Epithelial cell of esophagus (primary cell): ENCODE data around the gene FCRL3.

Experiments used
- DNase-seq: peaks from one replicate; pipeline ENCODE4 v3.0.0; 2010; ENCODE audit warnings: low read depth
- H3K4me3 ChIP-seq: 2 replicates; pipeline ENCODE4 v1.5.1; 2011; ENCODE audit warnings: mild to moderate bottlenecking, low read length, control low read depth
- TF ChIP-seq, protein P1 (sequence below): IDR thresholded peaks from 2 replicates; pipeline ENCODE4 v1.5.1; 2011; ENCODE audit warnings: low read depth, mild to moderate bottlenecking, low read length, control low read depth, inconsistent platforms; ENCODE audit not compliant: insufficient read depth; ENCODE audit errors: missing control alignments

Gene FCRL3

DNA sequence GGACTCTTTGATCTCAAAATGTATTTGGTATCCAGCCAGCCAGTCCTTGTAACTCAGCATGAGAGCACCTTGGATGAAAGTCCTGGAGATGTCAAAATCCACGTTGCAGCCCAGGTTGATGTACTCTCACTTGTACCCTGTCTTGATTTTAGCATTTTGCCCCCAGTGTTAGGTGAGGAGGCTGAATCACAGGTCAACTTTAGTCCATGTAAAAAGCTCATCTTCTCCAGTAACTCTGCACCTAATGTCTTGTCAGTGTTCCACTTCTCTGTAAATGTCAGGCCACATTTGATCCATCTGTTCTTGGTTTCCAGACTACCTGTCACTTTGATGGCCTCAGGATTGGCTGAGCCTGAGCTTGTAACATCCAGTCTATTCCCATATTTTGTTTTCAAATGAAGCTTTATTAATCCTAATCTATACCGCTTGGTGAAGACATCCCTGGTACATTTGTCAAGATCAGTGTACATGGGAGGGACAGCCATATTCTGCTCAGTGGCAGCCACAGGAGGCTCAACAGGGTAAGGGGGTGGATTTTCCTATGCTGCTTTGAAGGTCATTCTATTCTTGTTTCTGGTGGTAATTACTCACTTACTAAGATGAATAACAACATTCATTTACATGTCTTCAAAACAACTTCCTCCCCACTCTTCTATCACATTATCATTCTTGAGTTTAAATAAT lies 24.1 kb upstream of the FCRL3 start:
- H3K4me3 ChIP-seq: no peak overlapping the region
- TF ChIP-seq, protein P1, sequence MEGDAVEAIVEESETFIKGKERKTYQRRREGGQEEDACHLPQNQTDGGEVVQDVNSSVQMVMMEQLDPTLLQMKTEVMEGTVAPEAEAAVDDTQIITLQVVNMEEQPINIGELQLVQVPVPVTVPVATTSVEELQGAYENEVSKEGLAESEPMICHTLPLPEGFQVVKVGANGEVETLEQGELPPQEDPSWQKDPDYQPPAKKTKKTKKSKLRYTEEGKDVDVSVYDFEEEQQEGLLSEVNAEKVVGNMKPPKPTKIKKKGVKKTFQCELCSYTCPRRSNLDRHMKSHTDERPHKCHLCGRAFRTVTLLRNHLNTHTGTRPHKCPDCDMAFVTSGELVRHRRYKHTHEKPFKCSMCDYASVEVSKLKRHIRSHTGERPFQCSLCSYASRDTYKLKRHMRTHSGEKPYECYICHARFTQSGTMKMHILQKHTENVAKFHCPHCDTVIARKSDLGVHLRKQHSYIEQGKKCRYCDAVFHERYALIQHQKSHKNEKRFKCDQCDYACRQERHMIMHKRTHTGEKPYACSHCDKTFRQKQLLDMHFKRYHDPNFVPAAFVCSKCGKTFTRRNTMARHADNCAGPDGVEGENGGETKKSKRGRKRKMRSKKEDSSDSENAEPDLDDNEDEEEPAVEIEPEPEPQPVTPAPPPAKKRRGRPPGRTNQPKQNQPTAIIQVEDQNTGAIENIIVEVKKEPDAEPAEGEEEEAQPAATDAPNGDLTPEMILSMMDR: no peak
- DNase-seq: no peak

DNA sequence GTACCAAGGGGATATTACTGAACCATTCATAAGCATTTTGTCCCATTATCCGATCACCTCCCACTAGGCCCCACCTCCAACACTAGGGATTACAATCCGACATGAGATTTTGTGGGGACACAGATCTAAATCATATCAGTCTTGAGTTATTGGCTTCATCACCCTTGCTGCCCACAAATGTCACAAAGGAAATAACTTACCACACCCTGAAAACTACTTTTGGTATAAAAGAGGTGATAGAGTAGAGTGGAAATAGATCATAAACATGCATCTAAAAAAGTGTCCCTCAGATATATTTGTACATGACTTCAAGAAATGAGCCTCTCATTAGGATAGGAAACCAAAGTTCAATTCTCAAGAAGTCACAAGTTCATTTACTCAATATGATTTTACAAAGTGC lies 22.6 kb upstream of the FCRL3 start:
- TF ChIP-seq, protein P1: no peak
- no peak for DNase-seq
- H3K4me3 ChIP-seq: no peak overlapping the region

DNA sequence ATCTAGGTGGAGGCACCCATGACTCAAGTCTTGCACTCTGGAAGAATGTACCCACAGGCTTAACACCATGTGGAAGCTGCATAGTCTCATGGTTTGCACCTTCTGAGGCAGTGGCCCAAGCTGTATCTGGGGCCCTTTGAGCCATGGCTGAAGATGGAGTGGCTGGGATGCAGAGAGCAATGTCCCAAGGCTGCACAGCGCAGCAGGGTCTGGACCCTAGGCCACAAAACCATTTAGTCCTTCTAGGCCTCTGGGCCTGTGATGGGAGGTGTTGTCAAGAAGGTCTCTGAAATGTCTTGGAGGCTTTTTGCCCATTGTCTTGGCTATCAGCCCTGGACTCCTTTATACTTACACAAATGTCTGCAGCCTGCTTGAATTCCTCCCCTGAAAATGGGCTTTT lies 21.4 kb upstream of the FCRL3 start:
- no peak overlapping the region for H3K4me3 ChIP-seq
- TF ChIP-seq, protein P1: no peak
- DNase-seq: no peak

DNA sequence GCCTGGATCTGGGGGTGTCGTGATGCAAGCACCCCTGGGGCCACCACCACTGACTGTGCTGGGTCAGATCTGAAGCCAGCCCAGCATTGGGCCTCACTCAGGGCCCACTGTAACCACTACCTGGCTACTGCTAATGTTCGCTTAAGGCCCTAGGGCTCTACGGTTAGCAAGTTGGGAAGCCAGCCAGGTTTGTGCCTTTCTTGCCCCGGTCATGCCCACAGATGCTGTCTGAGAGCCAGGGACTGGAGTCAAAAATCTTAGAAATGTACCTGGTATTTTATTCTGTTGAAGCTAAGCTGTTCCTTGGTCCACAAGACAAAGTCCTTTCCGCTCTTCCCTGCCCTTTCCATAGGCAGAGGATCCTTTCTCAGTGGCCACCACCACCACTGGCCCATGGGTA lies 15.2 kb upstream of the FCRL3 start:
- no peak overlapping the region for H3K4me3 ChIP-seq
- no peak for DNase-seq
- TF ChIP-seq, protein P1: no peak

DNA sequence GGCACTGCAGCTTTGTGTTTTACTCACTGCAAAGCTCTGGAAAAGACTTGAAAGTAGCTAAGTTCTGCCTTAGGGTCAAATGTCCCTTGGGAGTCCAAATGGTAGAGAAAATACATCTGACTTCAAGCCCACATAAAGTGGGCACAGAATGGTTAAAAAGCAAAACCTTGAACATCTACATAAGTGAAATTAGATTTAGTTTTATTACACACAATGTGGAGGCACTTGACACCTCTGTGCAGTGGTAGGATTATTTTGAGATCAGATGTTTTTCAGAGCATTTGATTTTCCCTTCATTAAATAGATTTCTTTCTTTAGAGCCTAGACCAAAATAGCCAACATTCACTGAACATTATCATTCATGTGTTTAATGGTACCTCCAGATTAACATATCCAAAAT lies 11.2 kb upstream of the FCRL3 start:
- DNase-seq: no peak
- TF ChIP-seq, protein P1: no peak
- no peak overlapping the region for H3K4me3 ChIP-seq

DNA sequence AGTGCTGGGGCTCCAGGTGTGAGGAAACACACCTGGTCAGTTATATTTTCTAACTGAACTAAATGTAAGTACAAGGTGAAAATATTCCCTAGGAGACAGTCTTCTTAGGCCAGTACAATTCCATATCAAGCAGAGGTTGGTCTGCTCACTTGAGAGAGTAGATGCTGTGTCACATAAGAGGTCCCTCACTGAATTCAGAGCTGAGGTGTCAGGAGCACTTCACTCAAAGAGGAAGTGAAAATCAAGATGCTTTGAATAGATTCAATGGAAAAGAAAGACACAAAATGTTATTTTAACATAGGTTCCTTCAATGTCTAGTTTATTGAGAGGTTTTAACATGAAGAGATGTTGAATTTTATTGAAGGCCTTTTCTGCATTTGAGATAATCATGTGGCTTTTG lies 4.3 kb upstream of the FCRL3 start:
- no peak for DNase-seq
- no peak overlapping the region for H3K4me3 ChIP-seq
- TF ChIP-seq, protein P1: no peak

DNA sequence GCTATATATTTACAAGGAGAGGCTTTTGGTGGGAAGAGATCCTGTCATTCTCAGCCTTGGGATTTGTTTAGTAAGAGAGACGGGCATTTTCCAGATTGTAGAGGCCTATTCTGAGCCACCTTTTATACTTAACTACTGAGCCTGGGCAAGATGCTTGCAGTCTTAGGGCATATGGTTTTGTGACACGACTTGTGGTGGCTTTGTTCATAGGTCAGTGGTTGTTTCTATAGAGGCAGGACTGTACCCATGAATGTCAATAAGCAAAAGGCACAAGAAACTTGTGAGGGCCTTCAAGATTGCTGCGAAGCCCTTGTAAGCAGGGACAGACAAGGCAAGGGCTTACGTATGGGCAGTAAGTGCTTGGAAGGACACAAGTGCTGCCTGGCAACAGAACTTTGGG lies 3.4 kb upstream of the FCRL3 start:
- DNase-seq: no peak
- no peak overlapping the region for H3K4me3 ChIP-seq
- TF ChIP-seq, protein P1: no peak
